Cardiac atrium fibroblast (primary cell): ENCODE measurements around the gene HEBP1. TPM values are rescaled to one million over a fixed set of nuclear protein-coding genes. Genes with fewer than 3 reads are reported as not detected.

Source experiments
- total RNA-seq: library from RNA; depleted of rRNA; stranded (reverse); fragments of >200 nt; gene quantifications from 2 replicates; pipeline ENCODE4 v1.2.3, GENCODE V29; 2015

The HEBP1 gene, protein sequence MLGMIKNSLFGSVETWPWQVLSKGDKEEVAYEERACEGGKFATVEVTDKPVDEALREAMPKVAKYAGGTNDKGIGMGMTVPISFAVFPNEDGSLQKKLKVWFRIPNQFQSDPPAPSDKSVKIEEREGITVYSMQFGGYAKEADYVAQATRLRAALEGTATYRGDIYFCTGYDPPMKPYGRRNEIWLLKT
- total RNA-seq = 15.9 and 39.2 TPM in 2 replicates

DNA sequence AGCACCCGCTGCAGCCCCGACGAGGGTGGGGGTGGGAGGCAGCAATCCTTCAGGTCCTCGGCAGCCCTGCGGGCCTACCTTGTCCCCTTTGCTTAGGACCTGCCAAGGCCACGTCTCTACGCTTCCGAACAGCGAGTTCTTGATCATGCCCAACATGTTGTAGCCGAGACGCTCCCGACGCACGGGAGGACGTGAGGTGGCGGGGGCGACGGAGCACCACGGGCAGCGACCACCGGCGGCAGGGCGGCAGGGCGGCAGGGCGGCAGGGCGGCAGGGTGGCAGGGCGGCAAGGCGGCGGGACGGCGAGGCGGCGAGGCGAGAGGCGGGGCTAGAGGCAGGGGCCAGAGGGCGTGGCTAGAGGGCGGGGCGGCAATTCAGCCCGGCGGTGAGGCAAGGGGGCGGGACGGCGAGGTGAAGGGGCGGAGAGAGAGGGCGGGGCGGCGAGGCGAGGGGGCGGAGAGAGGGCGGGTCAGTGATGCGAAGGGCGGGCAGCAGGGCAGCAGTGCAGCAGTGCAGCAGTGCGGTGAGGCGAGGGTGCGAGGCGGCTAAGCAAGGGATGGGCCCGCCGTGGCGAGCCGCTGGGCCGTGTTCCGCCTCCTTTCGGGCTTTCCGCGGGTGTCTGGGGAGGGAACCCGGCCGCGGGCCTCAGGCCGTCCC is at the start of gene HEBP1:
Gene HEBP1 (minus strand): TSS at position 307 of the 657 bp plus-strand sequence. CDS start 151 bp downstream, at position 156.

DNA sequence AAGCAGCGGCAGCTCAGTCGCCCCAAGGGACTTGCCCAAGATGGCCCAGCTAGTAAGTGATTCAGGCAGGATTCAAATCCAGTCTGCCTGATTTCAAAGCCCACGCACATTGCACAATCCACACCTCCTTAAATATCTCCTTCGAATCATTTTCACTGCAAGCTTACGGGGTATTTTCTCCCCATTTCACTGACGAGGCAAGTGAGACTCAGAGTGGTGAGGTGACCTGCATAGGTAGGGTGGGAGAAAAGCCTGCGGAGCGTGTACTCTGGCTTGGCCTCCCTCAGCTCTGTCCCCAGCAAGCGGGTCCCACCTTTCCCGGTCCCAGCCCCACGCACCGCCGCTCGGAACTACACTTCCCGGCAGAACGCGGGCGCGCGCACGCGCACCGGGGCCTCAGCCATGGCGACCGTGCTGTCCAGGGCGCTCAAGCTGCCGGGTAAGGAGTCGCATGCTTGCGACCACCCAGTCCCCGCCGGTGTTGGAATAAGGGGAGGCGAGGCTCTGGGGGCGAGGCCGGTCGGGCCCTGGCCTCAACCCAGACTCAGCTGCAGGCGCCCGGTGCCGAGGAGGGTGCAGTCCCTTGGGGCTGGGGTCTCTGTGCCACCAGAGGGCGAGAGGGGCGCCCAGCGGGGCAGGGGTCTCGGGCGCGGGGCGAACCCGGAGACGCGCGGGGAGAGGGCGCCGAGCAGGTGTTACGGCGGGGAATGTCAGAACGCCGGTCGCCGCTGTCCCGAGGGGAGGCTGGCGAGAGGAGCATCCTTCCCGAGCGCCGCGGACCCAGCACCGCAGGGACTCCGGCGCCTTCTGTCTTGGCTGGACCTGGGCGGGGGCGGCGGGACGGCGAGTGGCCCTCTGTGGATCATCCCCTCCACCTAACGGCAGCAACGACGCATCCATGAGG is 44.2 kb upstream of the HEBP1 start, which contains the start of gene FAM234B:
Gene FAM234B (plus strand): TSS at position 380 of the 904 bp plus-strand sequence. CDS start 23 bp downstream, at position 403.

DNA sequence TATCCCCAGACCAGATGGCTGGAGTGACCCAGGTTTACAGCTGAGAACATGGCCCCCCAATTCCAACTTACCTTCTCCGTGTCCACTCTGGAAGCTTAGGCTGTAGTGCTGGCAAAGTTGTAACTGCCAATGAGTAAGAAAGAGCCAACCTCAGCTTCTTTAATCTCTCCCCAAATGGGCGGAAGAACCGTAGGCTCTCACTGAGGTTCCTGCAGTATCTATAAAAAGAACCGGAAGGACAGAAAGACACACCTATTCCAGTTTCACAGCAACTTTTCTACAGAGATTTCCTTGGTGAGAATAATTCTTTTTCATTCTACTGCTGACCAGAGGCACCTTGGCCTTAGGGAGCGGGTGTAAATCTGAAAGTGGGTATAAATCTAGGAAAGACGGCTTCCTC is 48.0 kb downstream of the HEBP1 start, which contains the start of gene GPRC5D:
Gene GPRC5D (minus strand): TSS at position 135 of the 400 bp plus-strand sequence. CDS start 1,786 bp downstream, outside the sequence.

Other genes starting within 250 kb of the HEBP1 start
- 2.0 and 3.2 TPM in 2 replicates for gene APOLD1, start 214.6 kb downstream of the HEBP1 start, total RNA-seq
- 48.2 and 73.9 TPM in 2 replicates for gene DDX47, start 186.9 kb downstream of the HEBP1 start, total RNA-seq
- 20.3 and 20.9 TPM in 2 replicates for gene GPRC5A, start 108.7 kb downstream of the HEBP1 start, total RNA-seq
- gene GPRC5D, start 48.1 kb downstream of the HEBP1 start, total RNA-seq = not detected in 2 replicates
- 7.2 and 7.5 TPM in 2 replicates for gene FAM234B, start 44.1 kb upstream of the HEBP1 start, total RNA-seq
- gene GSG1, start 103.4 kb upstream of the HEBP1 start, total RNA-seq = 1.1 and 4.5 TPM in 2 replicates
- gene EMP1, start 196.5 kb upstream of the HEBP1 start, total RNA-seq = 548 and 646 TPM in 2 replicates